GM06990 (cell line): ENCODE data around the gene DYNLT1.
"Not testable (repeated sequence)": the region's sequence is repeated elsewhere in the genome, so short reads cannot be mapped to it uniquely, and the experiment has no call there.

Source experiments
- DNase-seq: peaks from one replicate; pipeline ENCODE4 v3.0.0-alpha.2; 2011; ENCODE audit not compliant: insufficient read length; ENCODE audit errors: extremely low read depth
- H3K27me3 ChIP-seq: replicated peaks from 2 replicates; pipeline ENCODE4 v1.6.0; 2011; ENCODE audit warnings: low read length; ENCODE audit not compliant: control insufficient read depth, insufficient read depth
- H3K36me3 ChIP-seq: 2 replicates; pipeline ENCODE4 v1.5.1; 2011; ENCODE audit warnings: low read length; ENCODE audit not compliant: control insufficient read depth, insufficient read depth
- H3K4me3 ChIP-seq: replicated peaks from 2 replicates; pipeline ENCODE4 v1.5.1; 2011; ENCODE audit warnings: low read depth, mild to moderate bottlenecking, control low read depth, low read length
- TF ChIP-seq, protein P1 (sequence below): IDR thresholded peaks from 2 replicates; pipeline ENCODE4 v1.5.1; 2011; ENCODE audit warnings: low read length, control low read depth, mild to moderate bottlenecking, inconsistent platforms; ENCODE audit not compliant: insufficient read depth, poor library complexity, severe bottlenecking

The DYNLT1 gene

DNA sequence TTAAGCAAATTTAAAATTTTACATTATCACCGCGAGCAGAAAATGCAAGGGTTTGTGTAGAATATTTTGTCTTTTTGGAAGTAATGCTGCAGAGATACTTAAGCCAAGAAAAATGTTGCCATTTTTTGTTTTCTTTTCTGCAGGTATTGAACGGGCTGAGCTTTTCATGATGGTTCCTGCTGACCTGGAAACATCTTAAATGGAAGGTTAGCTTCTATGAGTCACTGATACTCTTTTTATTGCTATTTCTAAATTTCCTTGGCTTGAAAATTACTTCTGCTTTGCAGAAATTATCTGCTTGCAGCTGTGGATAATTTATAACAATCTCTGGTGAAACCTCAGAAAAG, 18.0 kb upstream of the DYNLT1 start:
- Histone ChIP-seq H3K27me3 (no peaks in the 10 kb centered on the region), H3K36me3 (no peaks in the 10 kb centered on the region; the same call in 1 of the 2 replicates), H3K4me3 (no peak overlapping the region)
- DNase-seq, result no peak
- TF ChIP-seq, protein P1, sequence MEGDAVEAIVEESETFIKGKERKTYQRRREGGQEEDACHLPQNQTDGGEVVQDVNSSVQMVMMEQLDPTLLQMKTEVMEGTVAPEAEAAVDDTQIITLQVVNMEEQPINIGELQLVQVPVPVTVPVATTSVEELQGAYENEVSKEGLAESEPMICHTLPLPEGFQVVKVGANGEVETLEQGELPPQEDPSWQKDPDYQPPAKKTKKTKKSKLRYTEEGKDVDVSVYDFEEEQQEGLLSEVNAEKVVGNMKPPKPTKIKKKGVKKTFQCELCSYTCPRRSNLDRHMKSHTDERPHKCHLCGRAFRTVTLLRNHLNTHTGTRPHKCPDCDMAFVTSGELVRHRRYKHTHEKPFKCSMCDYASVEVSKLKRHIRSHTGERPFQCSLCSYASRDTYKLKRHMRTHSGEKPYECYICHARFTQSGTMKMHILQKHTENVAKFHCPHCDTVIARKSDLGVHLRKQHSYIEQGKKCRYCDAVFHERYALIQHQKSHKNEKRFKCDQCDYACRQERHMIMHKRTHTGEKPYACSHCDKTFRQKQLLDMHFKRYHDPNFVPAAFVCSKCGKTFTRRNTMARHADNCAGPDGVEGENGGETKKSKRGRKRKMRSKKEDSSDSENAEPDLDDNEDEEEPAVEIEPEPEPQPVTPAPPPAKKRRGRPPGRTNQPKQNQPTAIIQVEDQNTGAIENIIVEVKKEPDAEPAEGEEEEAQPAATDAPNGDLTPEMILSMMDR, result no peak

DNA sequence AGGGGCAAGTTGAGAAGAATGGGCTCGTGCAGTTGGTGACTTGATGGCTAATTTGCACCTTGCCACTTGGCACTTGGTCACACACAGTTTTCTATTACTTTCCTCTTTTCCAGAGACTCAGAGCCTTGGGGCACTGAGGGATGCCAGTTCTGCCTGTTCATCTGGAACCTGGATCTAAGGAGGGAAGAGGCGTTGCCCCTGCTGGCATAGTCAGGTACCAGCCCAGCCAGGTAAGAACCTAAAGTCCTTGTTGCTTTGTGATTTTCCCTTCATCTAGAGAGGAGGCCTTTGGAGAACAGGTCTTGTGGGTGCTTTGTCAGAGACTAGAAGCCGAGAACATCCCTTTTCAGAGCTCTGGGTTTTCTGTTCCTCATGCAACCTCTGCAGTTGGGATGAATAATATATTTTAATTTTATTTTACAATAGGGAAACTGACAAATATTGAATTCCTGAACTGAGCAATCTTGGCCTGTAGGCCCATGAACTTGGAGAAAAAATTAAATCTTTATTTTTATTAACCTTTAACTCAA, 16.7 kb upstream of the DYNLT1 start:
- TF ChIP-seq, protein P1, result no peak
- no peaks in the 10 kb centered on the region for H3K27me3 ChIP-seq
- DNase-seq, result no peak
- no peak overlapping the region for H3K4me3 ChIP-seq
- H3K36me3 ChIP-seq, result no peaks in the 10 kb centered on the region; the same call in 1 of the 2 replicates

DNA sequence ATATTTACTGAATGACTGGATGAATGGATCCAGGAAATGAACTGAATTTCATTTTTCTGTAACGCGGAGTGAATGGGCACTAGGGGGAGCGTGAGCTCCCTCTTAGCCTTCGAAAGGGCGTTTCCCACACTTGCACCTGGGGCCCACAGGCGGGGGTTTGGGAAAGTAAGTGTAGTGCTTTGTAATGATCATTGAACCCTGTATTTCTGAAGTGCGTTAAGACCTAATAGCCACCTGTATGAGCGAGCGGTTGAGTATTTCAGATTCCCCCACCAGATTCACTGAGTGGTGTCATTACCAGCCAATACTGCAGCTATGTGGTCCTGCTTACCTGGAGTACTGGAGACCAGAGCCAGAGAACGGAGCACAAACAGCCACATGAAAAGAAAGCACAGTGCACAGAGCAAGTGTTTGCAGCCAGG, 15.8 kb upstream of the DYNLT1 start:
- Histone ChIP-seq H3K36me3 (no peaks in the 10 kb centered on the region; the same call in 1 of the 2 replicates), H3K4me3 (no peak overlapping the region), H3K27me3 (no peaks in the 10 kb centered on the region)
- DNase-seq, result no peak
- TF ChIP-seq, protein P1, result peak; percentile 73

DNA sequence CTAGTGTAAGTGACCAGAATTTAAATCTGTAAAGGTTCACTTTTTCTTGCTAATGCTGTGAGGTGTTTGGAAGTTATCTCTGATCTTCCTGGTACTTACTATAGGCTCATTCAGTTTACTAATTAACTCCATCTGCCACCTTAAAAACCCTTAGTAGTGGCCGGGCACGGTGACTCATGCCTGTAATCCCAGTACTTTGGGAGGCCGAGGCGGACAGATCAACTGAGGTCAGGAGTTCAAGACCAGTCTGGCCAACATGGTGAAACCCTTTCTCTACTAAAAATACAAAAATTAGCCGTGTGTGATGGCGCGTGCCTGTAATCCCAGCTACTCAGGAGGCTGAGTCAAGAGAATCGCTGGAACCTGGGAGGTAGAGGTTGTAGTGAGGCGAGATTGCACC, 12.4 kb upstream of the DYNLT1 start:
- H3K27me3 ChIP-seq, DNase-seq, H3K4me3 ChIP-seq, H3K36me3 ChIP-seq: not testable (repeated sequence)

DNA sequence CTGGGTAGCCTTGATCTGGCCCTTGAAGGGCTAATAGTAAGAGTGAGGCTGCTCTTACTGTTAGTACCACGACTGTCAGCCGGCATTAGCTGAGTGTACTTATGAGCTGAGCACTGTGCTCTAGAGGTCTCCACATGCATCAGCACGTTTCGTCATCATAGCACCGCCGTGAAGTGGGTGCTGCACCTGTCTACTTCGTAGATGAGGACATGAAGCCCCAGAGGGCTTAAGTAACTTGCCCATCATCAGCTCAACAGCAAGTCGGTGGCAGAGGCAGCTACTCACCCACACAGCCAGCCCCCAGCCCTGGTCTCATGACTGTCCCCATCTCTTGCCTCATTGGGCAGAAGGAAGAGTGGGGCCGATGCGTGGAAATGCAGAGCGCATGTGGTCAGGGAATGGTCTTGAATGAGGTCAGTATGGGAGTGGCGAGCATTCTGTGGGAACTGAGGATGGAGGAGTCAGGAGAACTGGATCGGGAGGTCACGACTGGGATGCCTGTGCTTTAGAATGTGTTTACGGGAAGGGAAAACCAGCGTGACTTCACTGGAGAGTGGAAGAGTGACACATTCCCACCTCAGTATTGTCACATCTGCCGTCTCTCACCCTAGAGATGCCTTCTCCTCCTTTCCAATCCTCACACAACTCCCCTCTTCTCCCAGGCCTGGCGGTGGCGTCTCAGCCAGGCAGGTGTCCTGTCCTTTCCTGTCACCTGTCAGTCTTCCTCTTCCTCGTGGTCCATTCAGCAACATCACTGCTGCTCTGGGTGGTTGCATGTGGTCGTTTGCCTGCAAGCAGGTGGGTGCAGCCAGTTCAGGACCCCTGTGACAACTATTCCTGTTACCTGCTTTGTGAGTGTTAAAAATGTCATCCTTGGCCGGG, 11.3 kb upstream of the DYNLT1 start:
- H3K36me3 ChIP-seq, result no peaks in the 10 kb centered on the region; the same call in 1 of the 2 replicates
- TF ChIP-seq, protein P1, result no peak
- H3K4me3 ChIP-seq, result no peak overlapping the region

DNA sequence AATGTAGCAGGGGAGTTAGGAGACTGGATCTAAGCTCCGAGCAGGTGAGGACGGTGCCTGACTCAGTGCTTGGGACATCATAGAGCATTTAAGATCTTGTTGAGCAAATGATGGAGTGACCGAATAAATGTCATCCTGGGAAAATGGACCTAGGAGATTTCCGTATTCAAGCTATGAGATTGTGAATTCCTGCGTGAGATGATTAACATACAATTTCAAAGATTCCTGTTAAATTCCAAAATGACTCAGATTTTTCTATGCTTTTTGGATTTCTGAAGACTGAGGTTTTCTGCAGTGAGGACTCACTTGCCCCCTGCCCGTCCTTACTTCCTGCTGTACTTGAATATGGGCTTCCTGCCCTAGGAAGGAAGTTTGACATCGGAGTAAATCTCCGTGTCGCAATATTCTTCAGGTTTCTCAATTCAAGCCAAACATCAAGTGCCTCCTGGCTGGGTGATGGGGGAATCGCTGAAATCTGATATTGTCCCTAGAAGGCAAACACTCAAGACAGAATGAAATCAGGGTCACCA, 10.5 kb upstream of the DYNLT1 start:
- TF ChIP-seq, protein P1, result no peak
- H3K27me3 ChIP-seq, result no peaks in the 10 kb centered on the region
- no peak overlapping the region for H3K4me3 ChIP-seq
- no peak for DNase-seq
- H3K36me3 ChIP-seq, result no peaks in the 10 kb centered on the region; the same call in 1 of the 2 replicates

More for the DNA sequence above, 11.3 kb upstream of the DYNLT1 start:
- H3K27me3 ChIP-seq, result no peaks in the 10 kb centered on the region
- DNase-seq, result no peak
